H9 (cell line): ENCODE measurements around the gene KDM4C. TPM values are rescaled to one million over a fixed set of nuclear protein-coding genes. Genes with fewer than 3 reads are reported as not detected.

Experiments used
- DNase-seq: peaks from one replicate; pipeline ENCODE4 v3.0.0-alpha.2; 2017
- H2AFZ ChIP-seq: one replicate; pipeline ENCODE4 v1.6.1; 2013; ENCODE audit warnings: mild to moderate bottlenecking, low read length, control low read depth, moderate library complexity
- H2AK5ac ChIP-seq: 2 replicates; pipeline ENCODE4 v1.6.1; 2013; ENCODE audit warnings: low read length, control low read depth, mixed read lengths; ENCODE audit not compliant: insufficient read length
- H2BK120ac ChIP-seq: one replicate; pipeline ENCODE4 v1.6.1; 2013; ENCODE audit warnings: low read depth, mild to moderate bottlenecking, low read length, control low read depth, inconsistent platforms; ENCODE audit not compliant: poor library complexity, severe bottlenecking
- H2BK12ac ChIP-seq: 2 replicates; pipeline ENCODE4 v1.6.1; 2013; ENCODE audit warnings: low read length, control low read depth, mixed read lengths, low read depth; ENCODE audit not compliant: insufficient read length
- H2BK15ac ChIP-seq: 2 replicates; pipeline ENCODE4 v1.6.1; 2013; ENCODE audit warnings: low read depth, low read length, control low read depth
- H2BK20ac ChIP-seq: one replicate; pipeline ENCODE4 v1.6.1; 2013; ENCODE audit warnings: low read depth, mild to moderate bottlenecking, low read length, control low read depth, inconsistent platforms; ENCODE audit not compliant: poor library complexity, severe bottlenecking
- H2BK5ac ChIP-seq: 2 replicates; pipeline ENCODE4 v1.6.1; 2013; ENCODE audit warnings: low read length, control low read depth, mixed read lengths; ENCODE audit not compliant: insufficient read length
- H3K14ac ChIP-seq: 2 replicates; pipeline ENCODE4 v1.6.1; 2013; ENCODE audit warnings: low read length, control low read depth; ENCODE audit not compliant: insufficient read depth
- H3K18ac ChIP-seq: 2 replicates; pipeline ENCODE4 v1.6.1; 2013; ENCODE audit warnings: low read depth, mild to moderate bottlenecking, mixed read lengths, low read length, control low read depth; ENCODE audit not compliant: insufficient read length
- H3K23ac ChIP-seq: 2 replicates; pipeline ENCODE4 v1.6.1; 2013; ENCODE audit warnings: low read length, control low read depth, mixed read lengths, low read depth; ENCODE audit not compliant: insufficient read length
- H3K23me2 ChIP-seq: 2 replicates; pipeline ENCODE4 v1.6.1; 2013; ENCODE audit warnings: low read depth, mild to moderate bottlenecking, mixed read lengths, low read length, control low read depth; ENCODE audit not compliant: insufficient read length, poor library complexity, severe bottlenecking
- H3K27ac ChIP-seq: 2 replicates; pipeline ENCODE4 v1.5.1; 2013; ENCODE audit warnings: low read length, control low read depth, mixed read lengths, low read depth; ENCODE audit not compliant: insufficient read length
- H3K27me3 ChIP-seq: 2 replicates; pipeline ENCODE4 v1.6.1; 2013; ENCODE audit warnings: low read length, control low read depth, inconsistent platforms; ENCODE audit not compliant: insufficient read depth
- H3K4ac ChIP-seq: 2 replicates; pipeline ENCODE4 v1.6.1; 2013; ENCODE audit warnings: low read depth, mild to moderate bottlenecking, control low read depth, inconsistent platforms, low read length, moderate library complexity
- H3K4me1 ChIP-seq: 2 replicates; pipeline ENCODE4 v1.6.1; 2013; ENCODE audit warnings: low read length, control low read depth, inconsistent platforms; ENCODE audit not compliant: insufficient read depth
- H3K4me2 ChIP-seq: 2 replicates; pipeline ENCODE4 v1.6.1; 2013; ENCODE audit warnings: low read length, control low read depth, mixed read lengths; ENCODE audit not compliant: insufficient read length, insufficient read depth
- H3K56ac ChIP-seq: 2 replicates; pipeline ENCODE4 v1.6.1; 2013; ENCODE audit warnings: low read depth, mild to moderate bottlenecking, mixed read lengths, low read length, control low read depth; ENCODE audit not compliant: insufficient read length
- H3K79me1 ChIP-seq: 2 replicates; pipeline ENCODE4 v1.6.1; 2013; ENCODE audit warnings: low read depth, mild to moderate bottlenecking, moderate library complexity, low read length, control low read depth, inconsistent platforms; ENCODE audit not compliant: insufficient read depth, poor library complexity, severe bottlenecking
- H3K79me2 ChIP-seq: 2 replicates; pipeline ENCODE4 v1.6.1; 2013; ENCODE audit warnings: low read length, control low read depth, inconsistent platforms; ENCODE audit not compliant: insufficient read depth
- H3K9ac ChIP-seq: 2 replicates; pipeline ENCODE4 v1.6.1; 2013; ENCODE audit warnings: low read length, control low read depth, mixed read lengths; ENCODE audit not compliant: insufficient read length; ENCODE audit errors: extremely low read depth
- H3K9me3 ChIP-seq: one replicate; pipeline ENCODE4 v1.6.1; 2013; ENCODE audit warnings: low read depth, low read length, inconsistent platforms; ENCODE audit not compliant: control insufficient read depth
- H3T11ph ChIP-seq: one replicate; pipeline ENCODE4 v1.6.1; 2013; ENCODE audit warnings: mild to moderate bottlenecking, low read length, control low read depth, inconsistent platforms
- H4K20me1 ChIP-seq: one replicate; pipeline ENCODE4 v1.6.1; 2013; ENCODE audit not compliant: control insufficient read depth, insufficient read length, insufficient read depth
- H4K5ac ChIP-seq: 2 replicates; pipeline ENCODE4 v1.6.1; 2013; ENCODE audit warnings: low read depth, mild to moderate bottlenecking, mixed read lengths, low read length, control low read depth; ENCODE audit not compliant: insufficient read length
- H4K8ac ChIP-seq: replicated peaks from 2 replicates; pipeline ENCODE4 v1.6.1; 2013; ENCODE audit warnings: low read length, control low read depth, mixed read lengths, low read depth; ENCODE audit not compliant: insufficient read length
- H4K91ac ChIP-seq: 2 replicates; pipeline ENCODE4 v1.6.1; 2013; ENCODE audit warnings: low read depth, mild to moderate bottlenecking, moderate library complexity, mixed read lengths, low read length, control low read depth; ENCODE audit not compliant: insufficient read length
- H3K27ac Mint-ChIP-seq, 3 experiments: 2 replicates in 2 of 3; 3 replicates in 1 of 3; pipeline ENCODE4 v1.8.0; 2020 to 2021; ENCODE audit warnings: mixed read lengths in 3 of 3, mild to moderate bottlenecking in 1 of 3, moderate library complexity in 1 of 3
- H3K27me3 Mint-ChIP-seq: 2 replicates; pipeline ENCODE4 v1.8.0; 2021; ENCODE audit warnings: low read depth, mild to moderate bottlenecking, moderate library complexity, mixed read lengths
- H3K36me3 Mint-ChIP-seq, 3 experiments: 2 replicates in 2 of 3; 3 replicates in 1 of 3; pipeline ENCODE4 v1.8.0; 2020 to 2021; ENCODE audit warnings: low read depth in 3 of 3, mixed read lengths in 3 of 3; ENCODE audit not compliant: insufficient read depth in 1 of 3
- H3K4me1 Mint-ChIP-seq, 2 experiments: 2 replicates each; pipeline ENCODE4 v1.8.0; 2020; ENCODE audit warnings: mixed read lengths in 2 of 2
- H3K4me3 Mint-ChIP-seq, 2 experiments: 2 replicates in 1 of 2; 3 replicates in 1 of 2; pipeline ENCODE4 v1.8.0; 2020 to 2021; ENCODE audit warnings: mild to moderate bottlenecking in 2 of 2, mixed read lengths in 2 of 2, moderate library complexity in 1 of 2
- H3K9me3 Mint-ChIP-seq, 2 experiments: 2 replicates in 1 of 2; 3 replicates in 1 of 2; pipeline ENCODE4 v1.8.0; 2020; ENCODE audit warnings: mild to moderate bottlenecking in 2 of 2, mixed read lengths in 2 of 2, moderate library complexity in 1 of 2
- WGBS: extraction: QIAGEN DNeasy Blood & Tissue Kit; methylation state at CpG from one replicate; pipeline ENCODE4 v1.1.7; 2013; ENCODE audit warnings: missing lambda C conversion rate, low lambda C conversion rate, mixed read lengths; ENCODE audit not compliant: insufficient read length; ENCODE audit errors: extremely low coverage; 5-methylcytosine and 5-hydroxymethylcytosine counted together
- total RNA-seq: library from RNA; stranded (reverse); gene quantifications from 2 replicates; pipeline ENCODE4 v1.2.1, GENCODE V29; 2021
- TF ChIP-seq, protein P1 (sequence below): fragments of 200-600 bp; sonication (generic); conservative IDR thresholded peaks from 3 replicates; pipeline ENCODE4 v1.8.0; 2021; ENCODE audit warnings: antibody characterized with exemption, mild to moderate bottlenecking

Gene KDM4C
- total RNA-seq, 1 experiment from 2014 or later = 24.0 TPM

DNA sequence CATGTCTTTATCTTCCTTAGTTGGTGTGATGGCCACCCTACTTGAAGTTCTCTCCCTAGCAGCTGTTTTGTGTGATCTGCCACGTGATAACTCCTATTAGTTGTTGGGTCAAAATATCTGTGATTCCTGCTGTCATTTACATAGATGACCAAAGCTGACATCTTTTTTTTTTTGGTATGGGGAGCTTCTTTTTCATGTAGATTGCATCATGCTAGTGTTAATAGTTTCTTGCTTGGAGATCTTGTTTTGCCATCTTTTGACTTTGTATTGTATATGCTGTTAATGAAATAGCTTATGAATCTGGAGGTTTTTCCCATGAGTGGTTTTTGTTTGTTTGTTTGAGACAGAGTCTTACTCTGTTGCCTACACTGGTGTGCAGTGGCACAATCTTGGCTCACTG lies 243.8 kb downstream of the KDM4C start:
- no peaks in the 10 kb centered on the region for H3K27me3 ChIP-seq
- no peak overlapping the region for H3K14ac ChIP-seq
- H2AFZ ChIP-seq = no peak overlapping the region
- no peak overlapping the region for H4K8ac ChIP-seq
- H2BK15ac ChIP-seq = no peak overlapping the region
- H3K9me3 Mint-ChIP-seq = no peaks in the 10 kb centered on the region
- no peak overlapping the region for H2BK120ac ChIP-seq
- H3K79me2 ChIP-seq = no peaks in the 10 kb centered on the region
- no peak overlapping the region for H2BK20ac ChIP-seq
- no peaks in the 10 kb centered on the region for H3K23me2 ChIP-seq
- no peak overlapping the region for H3K4ac ChIP-seq
- no peak overlapping the region for H2AK5ac ChIP-seq
- no peak overlapping the region for H4K5ac ChIP-seq
- H3K27ac Mint-ChIP-seq = no peak overlapping the region
- H3K4me3 Mint-ChIP-seq = no peak overlapping the region
- no peaks in the 10 kb centered on the region for H3K4me1 Mint-ChIP-seq
- no peak overlapping the region for H3K56ac ChIP-seq
- H2BK5ac ChIP-seq = no peak overlapping the region
- no peaks in the 10 kb centered on the region for H3K4me1 ChIP-seq
- H3T11ph ChIP-seq = no peak overlapping the region
- no peak overlapping the region for H3K23ac ChIP-seq
- no peak overlapping the region for H3K27ac ChIP-seq
- no peak overlapping the region for H3K18ac ChIP-seq
- H3K79me1 ChIP-seq = no peaks in the 10 kb centered on the region
- DNase-seq = no peak
- WGBS = no CpG with 5 or more reads among the region's 1 CpG
- TF ChIP-seq, protein P1, sequence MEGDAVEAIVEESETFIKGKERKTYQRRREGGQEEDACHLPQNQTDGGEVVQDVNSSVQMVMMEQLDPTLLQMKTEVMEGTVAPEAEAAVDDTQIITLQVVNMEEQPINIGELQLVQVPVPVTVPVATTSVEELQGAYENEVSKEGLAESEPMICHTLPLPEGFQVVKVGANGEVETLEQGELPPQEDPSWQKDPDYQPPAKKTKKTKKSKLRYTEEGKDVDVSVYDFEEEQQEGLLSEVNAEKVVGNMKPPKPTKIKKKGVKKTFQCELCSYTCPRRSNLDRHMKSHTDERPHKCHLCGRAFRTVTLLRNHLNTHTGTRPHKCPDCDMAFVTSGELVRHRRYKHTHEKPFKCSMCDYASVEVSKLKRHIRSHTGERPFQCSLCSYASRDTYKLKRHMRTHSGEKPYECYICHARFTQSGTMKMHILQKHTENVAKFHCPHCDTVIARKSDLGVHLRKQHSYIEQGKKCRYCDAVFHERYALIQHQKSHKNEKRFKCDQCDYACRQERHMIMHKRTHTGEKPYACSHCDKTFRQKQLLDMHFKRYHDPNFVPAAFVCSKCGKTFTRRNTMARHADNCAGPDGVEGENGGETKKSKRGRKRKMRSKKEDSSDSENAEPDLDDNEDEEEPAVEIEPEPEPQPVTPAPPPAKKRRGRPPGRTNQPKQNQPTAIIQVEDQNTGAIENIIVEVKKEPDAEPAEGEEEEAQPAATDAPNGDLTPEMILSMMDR = no peak
- H4K91ac ChIP-seq = no peak overlapping the region
- no peaks in the 10 kb centered on the region; the same call in 1 of the 2 replicates for H3K27me3 Mint-ChIP-seq
- no peak overlapping the region for H2BK12ac ChIP-seq
- no peaks in the 10 kb centered on the region for H3K9me3 ChIP-seq
- no peaks in the 10 kb centered on the region for H4K20me1 ChIP-seq
- no peak overlapping the region for H3K4me2 ChIP-seq
- H3K36me3 Mint-ChIP-seq = peaks cover 0 to 2% (median 0%) of the 10 kb centered on the region in 3 experiments; a peak in 1 of 7 replicates
- no peak overlapping the region for H3K9ac ChIP-seq
